Progenitor cell of endocrine pancreas (in vitro differentiated cells): ENCODE results near the gene VGLL4. TPM values are rescaled to one million over a fixed set of nuclear protein-coding genes. Genes with fewer than 3 reads are reported as not detected.

Experiments used
- DNase-seq: peaks from one replicate; pipeline ENCODE4 v3.0.0; 2021; ENCODE audit warnings: low spot score; ENCODE audit not compliant: unreplicated experiment
- H3K27ac Mint-ChIP-seq: 2 replicates; pipeline ENCODE4 v1.8.0; 2021; ENCODE audit warnings: mild to moderate bottlenecking, moderate library complexity, mixed read lengths
- H3K27me3 Mint-ChIP-seq: 2 replicates; pipeline ENCODE4 v1.8.0; 2021; ENCODE audit warnings: mixed read lengths
- H3K36me3 Mint-ChIP-seq: 2 replicates; pipeline ENCODE4 v1.8.0; 2022; ENCODE audit warnings: mixed read lengths; ENCODE audit not compliant: insufficient read depth
- H3K4me1 Mint-ChIP-seq: 2 replicates; pipeline ENCODE4 v1.8.0; 2021; ENCODE audit warnings: low read depth, mixed read lengths
- H3K4me3 Mint-ChIP-seq: 2 replicates; pipeline ENCODE4 v1.8.0; 2021; ENCODE audit warnings: low read depth, mild to moderate bottlenecking, moderate library complexity, mixed read lengths
- H3K9me3 Mint-ChIP-seq: 2 replicates; pipeline ENCODE4 v1.8.0; 2021; ENCODE audit warnings: low read depth, mixed read lengths
- CTCF ChIP-seq: fragments of 200-600 bp; sonication (generic); IDR thresholded peaks from one replicate; pipeline ENCODE4 v1.5.0; 2021; ENCODE audit warnings: antibody characterized with exemption, mild to moderate bottlenecking; ENCODE audit not compliant: unreplicated experiment
- total RNA-seq: library from RNA; stranded (reverse); gene quantifications from 2 replicates; pipeline ENCODE4 v1.2.1, GENCODE V29; 2021

VGLL4 gene
- total RNA-seq, 1 donor from 2014 or later: 93.2 TPM

GRCh38 chr3:11565492-11565891 is 78.2 kb downstream of the VGLL4 start:
- Mint-ChIP-seq H3K36me3 (peaks cover 14% of the 10 kb centered on the region), H3K9me3 (no peaks in the 10 kb centered on the region), H3K4me3 (no peak overlapping the region), H3K27me3 (no peaks in the 10 kb centered on the region), H3K4me1 (no peaks in the 10 kb centered on the region), H3K27ac (peak overlapping the region; percentile 78)
- DNase-seq: no peak
- TF ChIP-seq CTCF: no peak

GRCh38 chr3:11565072-11565471 is 78.6 kb downstream of the VGLL4 start:
- DNase-seq: no peak
- H3K36me3 Mint-ChIP-seq: peaks cover 15% of the 10 kb centered on the region
- H3K27ac Mint-ChIP-seq: peak overlapping the region; percentile 78
- H3K27me3 Mint-ChIP-seq: no peaks in the 10 kb centered on the region
- no peaks in the 10 kb centered on the region for H3K9me3 Mint-ChIP-seq
- TF ChIP-seq CTCF: no peak
- no peak overlapping the region for H3K4me3 Mint-ChIP-seq
- H3K4me1 Mint-ChIP-seq: no peaks in the 10 kb centered on the region

DNA sequence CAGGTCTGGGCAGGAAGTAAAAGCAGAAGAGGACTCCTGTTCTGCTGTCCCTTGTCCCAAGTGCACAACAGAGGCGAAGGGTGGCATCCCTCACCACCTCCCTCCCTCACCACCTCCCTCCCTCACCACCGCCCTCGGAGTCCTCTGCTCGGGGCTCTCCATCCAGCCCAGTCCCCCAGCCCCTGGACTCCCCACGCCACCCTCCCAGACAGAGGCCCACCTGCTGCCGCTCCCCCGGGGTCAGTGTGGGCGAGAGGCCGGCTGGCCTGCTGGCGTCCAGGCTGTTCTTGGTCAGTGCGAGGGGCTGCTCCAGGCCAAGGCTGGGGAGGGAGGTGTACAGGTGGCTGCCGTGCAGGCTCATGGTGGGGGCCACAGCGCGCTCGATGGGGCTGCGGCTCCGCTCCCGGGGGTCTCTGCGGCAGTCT is 79.1 kb downstream of the VGLL4 start:
- H3K36me3 Mint-ChIP-seq: peaks cover 15% of the 10 kb centered on the region
- TF ChIP-seq CTCF: no peak
- DNase-seq: no peak
- H3K27ac Mint-ChIP-seq: peak overlapping the region; percentile 29
- H3K4me3 Mint-ChIP-seq: no peak overlapping the region
- no peaks in the 10 kb centered on the region for H3K9me3 Mint-ChIP-seq
- no peaks in the 10 kb centered on the region for H3K27me3 Mint-ChIP-seq
- no peaks in the 10 kb centered on the region for H3K4me1 Mint-ChIP-seq

DNA sequence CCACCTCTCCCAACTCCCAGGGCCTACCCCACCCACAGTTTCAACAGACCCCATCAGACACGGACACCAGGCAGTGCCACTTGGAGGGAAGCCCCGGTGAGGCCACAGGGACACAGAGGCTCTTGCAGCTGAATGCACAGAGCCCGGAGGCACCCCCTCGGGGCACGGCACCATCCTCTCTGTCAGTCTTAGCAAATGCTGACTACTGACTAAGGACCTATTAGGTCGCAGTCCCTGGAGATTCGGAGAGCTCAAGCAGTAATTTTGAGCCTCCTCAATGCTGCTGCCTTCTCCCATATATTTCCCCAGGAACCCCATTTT is 79.9 kb downstream of the VGLL4 start:
- no peaks in the 10 kb centered on the region for H3K9me3 Mint-ChIP-seq

DNA sequence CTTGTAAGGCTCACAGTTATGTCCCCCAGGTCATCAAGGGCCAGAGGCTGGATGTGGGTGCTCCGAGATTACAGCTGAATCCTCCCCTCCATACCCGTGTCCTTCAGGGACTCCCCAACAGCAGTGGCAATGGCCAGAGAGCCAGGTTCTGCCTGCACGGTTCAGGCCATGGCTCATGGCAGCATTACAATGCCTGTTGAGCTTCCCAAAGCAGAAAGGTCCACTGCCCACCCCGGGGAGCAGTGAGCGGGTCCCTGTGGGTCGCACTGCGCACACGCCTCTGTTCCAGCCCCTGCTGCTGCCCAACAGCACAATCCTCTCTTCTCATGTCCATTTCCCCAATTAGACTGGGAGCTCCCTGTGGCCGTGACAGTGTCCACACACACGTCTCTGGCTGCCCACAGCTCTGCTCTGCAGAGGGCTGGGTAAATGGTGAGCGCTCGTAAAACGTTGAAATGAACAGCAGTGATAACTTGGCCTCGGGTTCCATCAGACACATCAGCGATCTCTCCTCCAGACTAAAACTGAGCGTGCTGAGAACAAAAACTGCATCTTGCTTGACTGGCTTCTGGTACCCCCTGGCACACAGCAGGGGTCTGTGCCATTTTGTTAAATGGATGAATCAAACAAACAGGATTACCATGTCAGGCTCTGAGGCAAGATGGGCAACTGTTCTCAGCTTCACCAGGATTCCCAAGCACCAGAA is 80.4 kb downstream of the VGLL4 start:
- H3K4me3 Mint-ChIP-seq: no peak overlapping the region
- no peaks in the 10 kb centered on the region for H3K27me3 Mint-ChIP-seq
- no peak for TF ChIP-seq CTCF
- no peaks in the 10 kb centered on the region for H3K9me3 Mint-ChIP-seq
- H3K4me1 Mint-ChIP-seq: no peaks in the 10 kb centered on the region
- DNase-seq: no peak
- peak overlapping the region; percentile 77 for H3K27ac Mint-ChIP-seq
- H3K36me3 Mint-ChIP-seq: peaks cover 15% of the 10 kb centered on the region

More for the DNA sequence above, 79.9 kb downstream of the VGLL4 start:
- H3K36me3 Mint-ChIP-seq: peaks cover 15% of the 10 kb centered on the region
- no peaks in the 10 kb centered on the region for H3K27me3 Mint-ChIP-seq
- no peak overlapping the region for H3K27ac Mint-ChIP-seq
- H3K4me3 Mint-ChIP-seq: no peak overlapping the region
- no peak for DNase-seq
- H3K4me1 Mint-ChIP-seq: no peaks in the 10 kb centered on the region
- TF ChIP-seq CTCF: no peak
